HCT116 (cell line): ENCODE data around the gene RSPO4. TPM values are rescaled to one million over a fixed set of nuclear protein-coding genes. Genes with fewer than 3 reads are reported as not detected.

Experiments
- ATAC-seq: fragments of 200-7000 bp; cut with Tn5 transposase; 2 replicates; pipeline ENCODE4 v1.9.1; 2020; ENCODE audit warnings: mild to moderate bottlenecking, moderate library complexity
- BruUV-seq: library from RNA; stranded (reverse); fragments of 400-500 nt; replicated peaks from 2 replicates; lab custom pipeline; 2021; lab: Mats Ljungman, UMichigan
- CTCF ChIA-PET: fragments of 300-600 bp; sonication (Branson Sonifier 250); formaldehyde crosslinking; loops from one replicate; lab custom pipeline; 2021; ENCODE audit warnings: antibody characterized with exemption; lab: Charles Lee
- POLR2A ChIA-PET: fragments of 300-600, 350-600 bp; sonication (Branson Sonifier 250); formaldehyde crosslinking; loops from one replicate; lab custom pipeline; 2021; ENCODE audit warnings: antibody characterized with exemption; lab: Charles Lee
- RAD21 ChIA-PET, 2 experiments: fragments of 300-600 bp; sonication (Branson Sonifier 250); formaldehyde crosslinking; loops; one replicate each; lab custom pipeline; 2023; ENCODE audit warnings: low total read pairs in 2 of 2; ENCODE audit not compliant: uncharacterized antibody in 2 of 2, unreplicated experiment in 2 of 2, low non-redundant PET in 1 of 2; lab: Charles Lee
- DNase-seq: peaks from one replicate; pipeline ENCODE4 v3.0.0-alpha.2; 2010; ENCODE audit warnings: low read depth, low spot score
- H2AFZ ChIP-seq: fragments of 200-600 bp; shearing (Covaris generic), sonication (generic); 2 replicates; pipeline ENCODE4 v1.6.1; 2017; ENCODE audit warnings: low read depth, mixed run types, mixed read lengths, antibody characterized with exemption, low read length; ENCODE audit not compliant: poor library complexity, severe bottlenecking
- H3K27ac ChIP-seq: 2 replicates; pipeline ENCODE4 v1.5.1; 2012; ENCODE audit warnings: low read depth, low read length
- H3K27me3 ChIP-seq: fragments of 200-600 bp; sonication (generic); 2 replicates; pipeline ENCODE4 v1.6.1; 2016; ENCODE audit warnings: mixed run types, low read length, mixed read lengths; ENCODE audit not compliant: insufficient read depth
- H3K36me3 ChIP-seq, 2 experiments: fragments of 200-500 bp in 1 of 2; fragments of 200-600 bp in 1 of 2; sonication (Bioruptor generic) in 1 of 2; sonication (generic) in 1 of 2; 2 replicates each; pipeline versions ENCODE4 v1.5.1 to v1.6.1; 2014 to 2016; ENCODE audit warnings: low read length in 2 of 2, inconsistent platforms in 1 of 2, mixed read lengths in 1 of 2, mixed run types in 1 of 2; ENCODE audit not compliant: insufficient read depth in 2 of 2, control insufficient read depth in 1 of 2
- H3K4me1 ChIP-seq, 2 experiments: fragments of 200-600 bp in 1 of 2; sonication (generic) in 1 of 2; 2 replicates each; pipeline versions ENCODE4 v1.5.1 to v1.6.1; 2012 to 2017; ENCODE audit warnings: low read length in 2 of 2, inconsistent platforms in 1 of 2, mild to moderate bottlenecking in 1 of 2, mixed read lengths in 1 of 2, mixed run types in 1 of 2, moderate library complexity in 1 of 2; ENCODE audit not compliant: insufficient read depth in 2 of 2, control insufficient read depth in 1 of 2
- H3K4me2 ChIP-seq: fragments of 200-600 bp; sonication (generic); 2 replicates; pipeline ENCODE4 v1.6.1; 2017; ENCODE audit warnings: mixed run types, low read length, mixed read lengths
- H3K4me3 ChIP-seq, 2 experiments: fragments of 200-600 bp in 1 of 2; sonication (generic) in 1 of 2; replicated peaks in 1 of 2; 2 replicates each; pipeline ENCODE4 v1.5.1; 2011 to 2016; ENCODE audit warnings: low read length in 2 of 2, control low read depth in 1 of 2, low read depth in 1 of 2, mild to moderate bottlenecking in 1 of 2, mixed read lengths in 1 of 2, mixed run types in 1 of 2
- H3K79me2 ChIP-seq: fragments of 200-600 bp; sonication (generic); 2 replicates; pipeline ENCODE4 v1.6.1; 2017; ENCODE audit warnings: mild to moderate bottlenecking, mixed run types, low read length, moderate library complexity, mixed read lengths; ENCODE audit not compliant: insufficient read depth
- H3K9ac ChIP-seq: fragments of 200-600 bp; sonication (generic); 2 replicates; pipeline ENCODE4 v1.6.1; 2016; ENCODE audit warnings: low read length, mixed read lengths
- H3K9me2 ChIP-seq: fragments of 200-600 bp; sonication (generic), shearing (Covaris generic); 2 replicates; pipeline ENCODE4 v1.6.1; 2017; ENCODE audit warnings: mixed run types, mild to moderate bottlenecking, moderate library complexity; ENCODE audit not compliant: insufficient read depth
- H3K9me3 ChIP-seq, 2 experiments: fragments of 200-500 bp in 1 of 2; fragments of 200-600 bp in 1 of 2; sonication (Bioruptor generic) in 1 of 2; sonication (generic) in 1 of 2; 2 replicates each; pipeline ENCODE4 v1.6.1; 2014 to 2017; ENCODE audit warnings: low read length in 2 of 2, mixed read lengths in 2 of 2, inconsistent platforms in 1 of 2, low read depth in 1 of 2, mild to moderate bottlenecking in 1 of 2, mixed run types in 1 of 2, moderate library complexity in 1 of 2; ENCODE audit not compliant: control insufficient read depth in 1 of 2, insufficient read depth in 1 of 2
- H4K20me1 ChIP-seq: fragments of 200-600 bp; sonication (generic), shearing (Covaris generic); 2 replicates; pipeline ENCODE4 v1.6.1; 2017; ENCODE audit warnings: mixed run types, mild to moderate bottlenecking, moderate library complexity; ENCODE audit not compliant: insufficient read depth
- CEBPB ChIP-seq: IDR thresholded peaks from 2 replicates; pipeline ENCODE4 v1.6.1; 2012; ENCODE audit warnings: low read depth
- EZH2 ChIP-seq: fragments of 200-600 bp; sonication (generic); IDR thresholded peaks from 2 replicates; pipeline ENCODE4 v1.6.1; 2017; ENCODE audit warnings: antibody characterized with exemption, mixed run types
- FOSL1 ChIP-seq: IDR thresholded peaks from 2 replicates; pipeline ENCODE4 v1.6.1; 2012; ENCODE audit warnings: low read depth
- JUND ChIP-seq: IDR thresholded peaks from 2 replicates; pipeline ENCODE4 v1.6.1; 2012
- MAX ChIP-seq: IDR thresholded peaks from 2 replicates; pipeline ENCODE4 v1.6.1; 2012
- RAD21 ChIP-seq: IDR thresholded peaks from 2 replicates; pipeline ENCODE4 v1.6.1; 2012; ENCODE audit warnings: low read depth, mild to moderate bottlenecking
- ZFX ChIP-seq: fragments of 450-650 bp; IDR thresholded peaks from 2 replicates; pipeline ENCODE4 v1.6.1; 2017
- intact Hi-C: fragments of 100-400 bp; cut with micrococcal nuclease; formaldehyde crosslinking; loops from 2 replicates; pipeline ENCODE4 v1.10.0; 2022
- total RNA-seq: library from RNA; stranded (reverse); gene quantifications from one replicate; pipeline ENCODE4 v1.2.1, GENCODE V29; 2021; ENCODE audit not compliant: unreplicated experiment
- TF ChIP-seq, protein P1 (sequence below), 3 experiments: fragments of 200-600 bp in 1 of 3; sonication (generic) in 1 of 3; IDR thresholded peaks in 2 of 3; conservative IDR thresholded peaks in 1 of 3; 2 replicates each; pipeline ENCODE4 v1.5.1; 2012 to 2017; ENCODE audit warnings: low read depth in 2 of 3, low read length in 2 of 3, antibody characterized with exemption in 1 of 3, borderline replicate concordance in 1 of 3, control low read depth in 1 of 3, mild to moderate bottlenecking in 1 of 3, mixed read lengths in 1 of 3, mixed run types in 1 of 3, moderate library complexity in 1 of 3; ENCODE audit not compliant: insufficient read depth in 1 of 3
- TF ChIP-seq, protein P2 (sequence below): IDR thresholded peaks from 2 replicates; pipeline ENCODE4 v1.6.1; 2012; ENCODE audit warnings: low read depth

RSPO4 gene
- total RNA-seq, 1 experiment from 2014 or later, result 0.84 TPM

DNA sequence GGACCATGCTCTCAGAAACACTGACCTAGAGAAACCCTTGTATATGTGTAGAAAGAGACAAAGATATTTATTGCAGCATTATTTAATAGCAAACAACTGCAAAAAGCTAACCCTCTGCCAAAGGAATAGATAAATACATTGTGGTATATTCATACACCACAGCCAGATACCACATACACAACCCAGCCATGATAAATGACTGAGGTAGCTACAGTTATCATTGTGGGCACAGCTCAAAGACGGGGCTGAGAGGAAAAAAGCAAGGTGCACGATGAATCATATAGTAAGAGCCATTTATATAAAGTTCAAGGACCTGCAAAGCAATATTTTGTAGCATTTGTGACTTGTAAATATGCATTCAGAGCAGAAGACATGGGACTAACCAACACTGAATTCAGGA lies 30.8 kb downstream of the RSPO4 start:
- Histone ChIP-seq H3K9me2 (no peaks in the 10 kb centered on the region), H3K9me3 (no peaks in the 10 kb centered on the region), H3K4me1 (peaks cover 0 to 17% of the 10 kb centered on the region in 2 experiments; a peak in 1 of 4 replicates), H3K4me2 (no peak overlapping the region), H3K27ac (no peak overlapping the region), H3K27me3 (no peaks in the 10 kb centered on the region), H2AFZ (no peak overlapping the region), H3K36me3 (no peaks in the 10 kb centered on the region), H4K20me1 (no peaks in the 10 kb centered on the region), H3K4me3 (no peak overlapping the region), H3K9ac (no peak overlapping the region), H3K79me2 (no peaks in the 10 kb centered on the region)
- TF ChIP-seq ZFX (no peak), FOSL1 (no peak), EZH2 (no peak), JUND (no peak), RAD21 (no peak), MAX (no peak), CEBPB (no peak)
- TF ChIP-seq, protein P1, sequence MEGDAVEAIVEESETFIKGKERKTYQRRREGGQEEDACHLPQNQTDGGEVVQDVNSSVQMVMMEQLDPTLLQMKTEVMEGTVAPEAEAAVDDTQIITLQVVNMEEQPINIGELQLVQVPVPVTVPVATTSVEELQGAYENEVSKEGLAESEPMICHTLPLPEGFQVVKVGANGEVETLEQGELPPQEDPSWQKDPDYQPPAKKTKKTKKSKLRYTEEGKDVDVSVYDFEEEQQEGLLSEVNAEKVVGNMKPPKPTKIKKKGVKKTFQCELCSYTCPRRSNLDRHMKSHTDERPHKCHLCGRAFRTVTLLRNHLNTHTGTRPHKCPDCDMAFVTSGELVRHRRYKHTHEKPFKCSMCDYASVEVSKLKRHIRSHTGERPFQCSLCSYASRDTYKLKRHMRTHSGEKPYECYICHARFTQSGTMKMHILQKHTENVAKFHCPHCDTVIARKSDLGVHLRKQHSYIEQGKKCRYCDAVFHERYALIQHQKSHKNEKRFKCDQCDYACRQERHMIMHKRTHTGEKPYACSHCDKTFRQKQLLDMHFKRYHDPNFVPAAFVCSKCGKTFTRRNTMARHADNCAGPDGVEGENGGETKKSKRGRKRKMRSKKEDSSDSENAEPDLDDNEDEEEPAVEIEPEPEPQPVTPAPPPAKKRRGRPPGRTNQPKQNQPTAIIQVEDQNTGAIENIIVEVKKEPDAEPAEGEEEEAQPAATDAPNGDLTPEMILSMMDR (IDR thresholded peaks at IDR 0.05 in 2 of 3, conservative IDR thresholded peaks at IDR 0.05 in 1 of 3; ENCODE audit: borderline replicate concordance in 1 of 3, insufficient read depth in 1 of 3, low read depth in 2 of 3, low read length in 2 of 3), result no peak
- TF ChIP-seq, protein P2, sequence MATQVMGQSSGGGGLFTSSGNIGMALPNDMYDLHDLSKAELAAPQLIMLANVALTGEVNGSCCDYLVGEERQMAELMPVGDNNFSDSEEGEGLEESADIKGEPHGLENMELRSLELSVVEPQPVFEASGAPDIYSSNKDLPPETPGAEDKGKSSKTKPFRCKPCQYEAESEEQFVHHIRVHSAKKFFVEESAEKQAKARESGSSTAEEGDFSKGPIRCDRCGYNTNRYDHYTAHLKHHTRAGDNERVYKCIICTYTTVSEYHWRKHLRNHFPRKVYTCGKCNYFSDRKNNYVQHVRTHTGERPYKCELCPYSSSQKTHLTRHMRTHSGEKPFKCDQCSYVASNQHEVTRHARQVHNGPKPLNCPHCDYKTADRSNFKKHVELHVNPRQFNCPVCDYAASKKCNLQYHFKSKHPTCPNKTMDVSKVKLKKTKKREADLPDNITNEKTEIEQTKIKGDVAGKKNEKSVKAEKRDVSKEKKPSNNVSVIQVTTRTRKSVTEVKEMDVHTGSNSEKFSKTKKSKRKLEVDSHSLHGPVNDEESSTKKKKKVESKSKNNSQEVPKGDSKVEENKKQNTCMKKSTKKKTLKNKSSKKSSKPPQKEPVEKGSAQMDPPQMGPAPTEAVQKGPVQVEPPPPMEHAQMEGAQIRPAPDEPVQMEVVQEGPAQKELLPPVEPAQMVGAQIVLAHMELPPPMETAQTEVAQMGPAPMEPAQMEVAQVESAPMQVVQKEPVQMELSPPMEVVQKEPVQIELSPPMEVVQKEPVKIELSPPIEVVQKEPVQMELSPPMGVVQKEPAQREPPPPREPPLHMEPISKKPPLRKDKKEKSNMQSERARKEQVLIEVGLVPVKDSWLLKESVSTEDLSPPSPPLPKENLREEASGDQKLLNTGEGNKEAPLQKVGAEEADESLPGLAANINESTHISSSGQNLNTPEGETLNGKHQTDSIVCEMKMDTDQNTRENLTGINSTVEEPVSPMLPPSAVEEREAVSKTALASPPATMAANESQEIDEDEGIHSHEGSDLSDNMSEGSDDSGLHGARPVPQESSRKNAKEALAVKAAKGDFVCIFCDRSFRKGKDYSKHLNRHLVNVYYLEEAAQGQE, result no peak
- no TSS peak for BruUV-seq
- ATAC-seq (no peak), DNase-seq (no peak)
- CTCF ChIA-PET, result no interaction called here
- POLR2A ChIA-PET, result no interaction called here
- RAD21 ChIA-PET, result no interaction called here
- intact Hi-C loops, result loop anchor here (10.0 kb wide), 2 partner anchors 133 to 243 kb away; no protein-coding TSS in a partner anchor
